Stomach (tissue), 9 donors: ENCODE results near the gene TRIM22. TPM values are rescaled to one million over a fixed set of nuclear protein-coding genes. Genes with fewer than 3 reads are reported as not detected.
"Not testable (repeated sequence)": the region's sequence is repeated elsewhere in the genome, so short reads cannot be mapped to it uniquely, and the experiment has no call there.

ENCODE experiments used
- DNase-seq, 2 donors: peaks; one replicate each; pipeline versions ENCODE4 v3.0.0 to v3.0.0-alpha.2; 2013 to 2019
- H3K27ac ChIP-seq, 5 donors: fragments of 200-600 bp in 4 of 5; sonication (generic) in 4 of 5; one replicate each; pipeline ENCODE4 v1.5.1; 2013 to 2019; ENCODE audit warnings: mild to moderate bottlenecking in 1 of 5, moderate library complexity in 1 of 5
- H3K27me3 ChIP-seq, 3 donors: fragments of 200-600 bp; sonication (generic); one replicate each; pipeline ENCODE4 v1.5.1; 2017 to 2019; ENCODE audit warnings: mixed run types in 1 of 3
- H3K36me3 ChIP-seq, 4 donors: fragments of 200-600 bp; sonication (generic); 1 replicate in 3 of 4; 2 replicates in 1 of 4; pipeline ENCODE4 v1.5.1; 2016 to 2019
- H3K4me1 ChIP-seq, 4 donors: fragments of 200-600 bp; sonication (generic); one replicate each; pipeline ENCODE4 v1.5.1; 2016 to 2019
- H3K4me3 ChIP-seq, 4 donors: fragments of 200-600 bp; sonication (generic) in 3 of 4; one replicate each; pipeline ENCODE4 v1.5.1; 2016 to 2019; ENCODE audit warnings: mild to moderate bottlenecking in 1 of 4
- H3K9me3 ChIP-seq, 4 donors: fragments of 200-600 bp; sonication (generic); one replicate each; pipeline ENCODE4 v1.5.1; 2016 to 2019
- EP300 ChIP-seq: sonication (generic); formaldehyde crosslinking; IDR thresholded peaks from one replicate; pipeline ENCODE4 v1.6.1; 2017; ENCODE audit warnings: antibody characterized with exemption
- POLR2A ChIP-seq, 4 donors: fragments of 450-650 bp; IDR thresholded peaks; one replicate each; pipeline ENCODE4 v1.6.1; 2016; ENCODE audit warnings: antibody characterized with exemption in 4 of 4, control low read depth in 2 of 4, mild to moderate bottlenecking in 1 of 4, moderate library complexity in 1 of 4
- POLR2AphosphoS5 ChIP-seq, 3 donors: sonication (generic); formaldehyde crosslinking; IDR thresholded peaks; one replicate each; pipeline ENCODE4 v1.6.1; 2016; ENCODE audit warnings: antibody characterized with exemption in 3 of 3
- WGBS, 5 donors: extraction: QIAGEN DNeasy Blood & Tissue Kit in 3 of 5; methylation state at CpG; one replicate each; pipeline versions ENCODE4 v1.1.5 to v1.1.7; 2013 to 2018; 5-methylcytosine and 5-hydroxymethylcytosine counted together
- intact Hi-C: fragments of 100-400 bp; cut with DNase I; formaldehyde crosslinking; loops from one replicate; pipeline ENCODE4 v1.15.1; 2023; ENCODE audit warnings: low total_unique reads
- polyA plus RNA-seq, 3 donors: library from polyadenylated mRNA; stranded (reverse); fragments of 200-250 nt; gene quantifications; one replicate each; pipeline ENCODE4 v1.2.3, GENCODE V29; 2013
- total RNA-seq, 5 donors: library from RNA; depleted of rRNA; stranded (reverse); fragments of >200 nt; gene quantifications; one replicate each; pipeline versions ENCODE4 v1.1.0 to v1.2.3, GENCODE V29; 2014 to 2016
- TF ChIP-seq, protein P1 (sequence below), 7 experiments: fragments of 450-650 bp in 4 of 7; fragments of 200-600 bp in 3 of 7; sonication (generic) in 3 of 7; IDR thresholded peaks; one replicate each; pipeline ENCODE4 v1.5.1; 2016 to 2019; ENCODE audit warnings: antibody characterized with exemption in 7 of 7, control low read depth in 2 of 7, mild to moderate bottlenecking in 1 of 7
- donor health status: healthy with polysubstance abuse.
- donor health status: Bipolar disorder and iron deficiency.
- donor health status: healthy.

The TRIM22 gene
- total and polyA plus RNA-seq, 8 donors, result 12.4 to 131 (median 37.5) TPM

GRCh38 chr11:5701055-5701577 lies 11.5 kb downstream of the TRIM22 start:
- intact Hi-C loops, result no loop called here

GRCh38 chr11:5703741-5704536 lies 14.3 kb downstream of the TRIM22 start:
- Histone ChIP-seq H3K27ac (no peak overlapping the region), H3K36me3 (peaks cover 0 to 74% (median 69%) of the 10 kb centered on the region in 4 donors), H3K9me3 (no peaks in the 10 kb centered on the region), H3K4me3 (no peak overlapping the region), H3K27me3 (no peaks in the 10 kb centered on the region), H3K4me1 (no peaks in the 10 kb centered on the region)
- TF ChIP-seq POLR2AphosphoS5 (IDR thresholded peaks at IDR 0.05) (no peak), POLR2A (IDR thresholded peaks at IDR 0.05) (no peak), EP300 (no peak)
- TF ChIP-seq, protein P1, sequence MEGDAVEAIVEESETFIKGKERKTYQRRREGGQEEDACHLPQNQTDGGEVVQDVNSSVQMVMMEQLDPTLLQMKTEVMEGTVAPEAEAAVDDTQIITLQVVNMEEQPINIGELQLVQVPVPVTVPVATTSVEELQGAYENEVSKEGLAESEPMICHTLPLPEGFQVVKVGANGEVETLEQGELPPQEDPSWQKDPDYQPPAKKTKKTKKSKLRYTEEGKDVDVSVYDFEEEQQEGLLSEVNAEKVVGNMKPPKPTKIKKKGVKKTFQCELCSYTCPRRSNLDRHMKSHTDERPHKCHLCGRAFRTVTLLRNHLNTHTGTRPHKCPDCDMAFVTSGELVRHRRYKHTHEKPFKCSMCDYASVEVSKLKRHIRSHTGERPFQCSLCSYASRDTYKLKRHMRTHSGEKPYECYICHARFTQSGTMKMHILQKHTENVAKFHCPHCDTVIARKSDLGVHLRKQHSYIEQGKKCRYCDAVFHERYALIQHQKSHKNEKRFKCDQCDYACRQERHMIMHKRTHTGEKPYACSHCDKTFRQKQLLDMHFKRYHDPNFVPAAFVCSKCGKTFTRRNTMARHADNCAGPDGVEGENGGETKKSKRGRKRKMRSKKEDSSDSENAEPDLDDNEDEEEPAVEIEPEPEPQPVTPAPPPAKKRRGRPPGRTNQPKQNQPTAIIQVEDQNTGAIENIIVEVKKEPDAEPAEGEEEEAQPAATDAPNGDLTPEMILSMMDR (IDR thresholded peaks at IDR 0.05), result no peak
- 52 to 78% (median 64%) methylated on average over 2 of the region's 2 CpGs for WGBS, 5 donors
- DNase-seq, result no peak
- intact Hi-C loops, result no loop called here

More at GRCh38 chr11:5701055-5701577, 11.5 kb downstream of the TRIM22 start:
- H3K4me3 ChIP-seq, result no peak overlapping the region
- whole genome bisulfite sequencing, 5 donors, result 44 to 65% (median 58%) methylated on average over 3 of the region's 3 CpGs
- TF ChIP-seq, protein P1 (IDR thresholded peaks at IDR 0.05), result no peak
- TF ChIP-seq POLR2A (IDR thresholded peaks at IDR 0.05) (no peak), EP300 (no peak), POLR2AphosphoS5 (IDR thresholded peaks at IDR 0.05) (no peak)
- no peak for DNase-seq
- peaks cover 6 to 74% (median 69%) of the 10 kb centered on the region in 4 donors for H3K36me3 ChIP-seq
- H3K27me3 ChIP-seq, result no peaks in the 10 kb centered on the region
- no peaks in the 10 kb centered on the region for H3K4me1 ChIP-seq
- no peak overlapping the region for H3K27ac ChIP-seq
- no peaks in the 10 kb centered on the region for H3K9me3 ChIP-seq

- Histone ChIP-seq H3K9me3 (no peaks in the 10 kb centered on the region), H3K27me3 (no peaks in the 10 kb centered on the region), H3K27ac (no peak overlapping the region), H3K4me3 (no peak overlapping the region), H3K36me3 (peaks cover 0 to 76% (median 68%) of the 10 kb centered on the region in 4 donors), H3K4me1 (no peaks in the 10 kb centered on the region)
- DNase-seq, result no peak
- WGBS, 5 donors, result 89 to 97% (median 94%) methylated on average over 4 of the region's 4 CpGs
- intact Hi-C loops, result no loop called here
- no peak for TF ChIP-seq POLR2AphosphoS5 (IDR thresholded peaks at IDR 0.05)
These were observed 16.1 kb downstream of the TRIM22 start for GRCh38 chr11:5705688-5706087.

DNA sequence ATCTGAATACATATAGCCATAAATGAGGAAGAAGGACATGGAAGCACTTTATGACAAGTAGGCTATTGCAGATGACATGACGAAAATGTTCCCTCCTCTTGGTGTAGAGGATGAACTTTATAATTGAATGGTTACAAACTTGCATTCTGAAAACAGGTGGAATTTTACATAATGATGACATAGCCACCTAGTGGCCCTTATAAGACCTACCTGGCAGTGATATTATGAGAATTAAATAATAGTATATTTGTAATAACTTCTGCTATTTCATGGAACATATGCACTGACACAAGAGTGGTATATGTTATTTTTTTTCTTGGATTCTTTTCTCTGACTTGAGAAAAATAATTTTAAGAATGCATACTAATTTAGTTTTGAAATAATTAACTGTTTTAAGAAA lies 22.9 kb downstream of the TRIM22 start:
- Histone ChIP-seq H3K4me3 (no peak overlapping the region), H3K9me3 (no peaks in the 10 kb centered on the region), H3K27me3 (no peaks in the 10 kb centered on the region), H3K27ac (no peak overlapping the region), H3K36me3 (peaks cover 0 to 29% (median 26%) of the 10 kb centered on the region in 4 donors), H3K4me1 (no peaks in the 10 kb centered on the region)
- peak in 1 of 2 donors; percentile 7 for DNase-seq
- no peak for TF ChIP-seq EP300
- TF ChIP-seq POLR2A (IDR thresholded peaks at IDR 0.05), result no peak
- no peak for TF ChIP-seq POLR2AphosphoS5 (IDR thresholded peaks at IDR 0.05)
- TF ChIP-seq, protein P1 (IDR thresholded peaks at IDR 0.05), result peak in 4 of 7 experiments; percentile 14 to 40 (median 36)
- WGBS, 5 donors, result 43 to 84% (median 48%) methylated on average over 1 of the region's 1 CpG
- intact Hi-C loops, result no loop called here

DNA sequence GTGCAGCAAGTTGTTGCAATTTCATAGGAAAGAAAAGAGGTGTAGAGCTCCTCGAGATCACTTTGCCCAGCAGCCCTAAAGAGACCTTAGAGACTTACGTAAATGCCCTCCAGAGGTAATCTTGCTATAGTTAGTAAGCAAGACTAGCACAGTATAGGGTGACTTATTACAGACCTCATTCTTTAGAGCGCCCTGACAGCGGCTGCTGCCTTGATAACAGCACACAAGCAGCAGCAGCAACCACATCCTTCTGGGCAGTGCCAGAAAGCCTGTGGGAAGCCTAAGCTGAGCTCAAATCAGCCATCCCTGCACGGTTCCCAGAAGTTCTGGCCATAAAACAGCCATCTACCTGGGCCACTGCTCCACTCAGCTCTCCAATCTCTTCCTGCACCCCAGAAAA lies 24.1 kb downstream of the TRIM22 start:
- DNase-seq, result no peak
- TF ChIP-seq POLR2A (IDR thresholded peaks at IDR 0.05) (no peak), EP300 (no peak), POLR2AphosphoS5 (IDR thresholded peaks at IDR 0.05) (no peak)
- TF ChIP-seq, protein P1 (IDR thresholded peaks at IDR 0.05), result no peak
- intact Hi-C loops, result no loop called here
- H3K36me3 ChIP-seq, result peaks cover 0 to 17% (median 15%) of the 10 kb centered on the region in 4 donors
- H3K27ac ChIP-seq, result no peak overlapping the region
- no peaks in the 10 kb centered on the region for H3K4me1 ChIP-seq
- no peak overlapping the region for H3K4me3 ChIP-seq
- 60 to 70% (median 67%) methylated on average over 5 of the region's 5 CpGs for WGBS, 5 donors
- no peaks in the 10 kb centered on the region for H3K27me3 ChIP-seq
- no peaks in the 10 kb centered on the region for H3K9me3 ChIP-seq

DNA sequence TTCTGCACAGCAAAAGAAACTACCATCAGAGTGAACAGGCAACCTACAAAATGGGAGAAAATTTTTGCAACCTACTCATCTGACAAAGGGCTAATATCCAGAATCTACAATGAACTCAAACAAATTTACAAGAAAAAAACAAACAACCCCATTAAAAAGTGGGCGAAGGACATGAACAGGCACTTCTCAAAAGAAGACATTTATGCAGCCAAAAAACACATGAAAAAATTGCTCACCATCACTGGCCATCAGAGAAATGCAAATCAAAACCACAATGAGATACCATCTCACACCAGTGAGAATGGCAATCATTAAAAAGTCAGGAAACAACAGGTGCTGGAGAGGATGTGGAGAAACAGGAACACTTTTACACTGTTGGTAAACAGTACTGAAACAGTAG lies 26.9 kb downstream of the TRIM22 start:
- H3K9me3 ChIP-seq, H3K27ac ChIP-seq, H3K4me3 ChIP-seq, DNase-seq, H3K4me1 ChIP-seq, H3K27me3 ChIP-seq, intact Hi-C loops, H3K36me3 ChIP-seq: not testable (repeated sequence)
- WGBS, 5 donors, result 30 to 100% (median 92%) methylated on average over 1 of the region's 1 CpG
